HK-2 (cell line): Measurements from ENCODE around the gene CHD9NB.
"Not testable (repeated sequence)": the region's sequence is repeated elsewhere in the genome, so short reads cannot be mapped to it uniquely, and the experiment has no call there.

Source experiments
- DNase-seq: peaks from one replicate; pipeline ENCODE4 v3.0.0-alpha.2; 2018; ENCODE audit not compliant: unreplicated experiment

Gene CHD9NB

DNA sequence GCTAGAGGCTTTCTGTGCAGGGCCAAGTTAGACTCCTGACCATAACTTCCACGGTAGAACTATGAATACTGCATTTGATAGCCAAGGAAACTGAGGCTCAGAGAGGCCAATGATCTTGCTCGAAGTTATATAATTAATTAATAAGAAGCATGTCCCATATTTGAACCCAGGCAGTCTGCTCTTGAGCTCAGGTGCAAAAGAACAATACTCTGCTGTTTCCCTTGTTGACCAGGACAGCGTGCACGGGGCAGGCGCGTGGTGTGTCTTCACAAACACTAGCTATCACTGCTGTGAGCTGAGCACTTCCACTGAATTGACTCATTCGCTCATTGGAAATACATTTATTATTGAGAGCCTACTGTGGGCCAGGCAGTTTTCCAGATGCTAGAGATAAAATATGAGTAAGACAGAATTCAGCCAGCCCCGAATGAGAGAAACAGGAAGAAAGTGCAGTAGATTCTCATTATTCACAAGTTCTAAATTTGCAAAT, 3.7 kb upstream of the CHD9NB start:
- no peak for DNase-seq

DNA sequence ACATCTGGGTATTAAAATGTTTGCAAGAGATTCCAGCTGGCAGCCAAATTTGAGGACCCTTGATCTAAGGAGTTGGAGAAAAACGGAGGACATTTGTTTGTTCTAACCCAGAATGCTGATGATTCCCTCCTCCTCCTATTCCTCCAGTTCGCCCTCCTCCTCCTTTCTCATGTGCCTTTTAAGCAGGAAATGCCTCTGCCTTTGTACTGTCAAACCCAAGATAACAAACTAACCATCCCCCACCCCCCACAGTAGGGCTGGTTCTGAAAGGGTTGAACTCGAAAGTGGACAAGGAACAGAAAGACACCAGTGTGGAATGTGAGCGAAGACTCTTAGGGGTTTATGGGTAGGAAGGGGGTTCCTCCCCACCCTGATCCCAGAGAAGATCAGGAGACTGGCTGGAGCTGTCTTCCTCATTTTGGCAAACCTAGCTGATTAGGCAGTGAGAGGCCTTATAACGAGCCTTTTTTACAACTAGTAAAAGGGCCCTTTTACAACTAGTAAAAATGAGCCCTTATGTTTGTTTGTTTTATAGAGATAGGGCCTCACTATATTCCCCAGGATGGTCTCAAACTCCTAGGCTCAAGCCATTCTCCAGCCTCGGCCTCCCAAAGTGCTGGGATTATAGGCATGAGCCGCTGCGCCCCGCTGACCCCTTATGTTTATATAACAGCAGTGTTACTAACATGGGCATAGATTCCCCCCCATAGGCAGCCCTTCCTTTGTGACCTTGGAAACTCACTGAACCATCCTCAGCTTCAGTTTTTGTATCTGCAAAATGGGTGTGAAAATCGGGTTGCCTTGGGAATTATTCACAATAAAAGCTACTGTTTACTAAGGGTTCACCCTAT, 3.1 kb upstream of the CHD9NB start:
- peak; percentile 26 for DNase-seq

DNA sequence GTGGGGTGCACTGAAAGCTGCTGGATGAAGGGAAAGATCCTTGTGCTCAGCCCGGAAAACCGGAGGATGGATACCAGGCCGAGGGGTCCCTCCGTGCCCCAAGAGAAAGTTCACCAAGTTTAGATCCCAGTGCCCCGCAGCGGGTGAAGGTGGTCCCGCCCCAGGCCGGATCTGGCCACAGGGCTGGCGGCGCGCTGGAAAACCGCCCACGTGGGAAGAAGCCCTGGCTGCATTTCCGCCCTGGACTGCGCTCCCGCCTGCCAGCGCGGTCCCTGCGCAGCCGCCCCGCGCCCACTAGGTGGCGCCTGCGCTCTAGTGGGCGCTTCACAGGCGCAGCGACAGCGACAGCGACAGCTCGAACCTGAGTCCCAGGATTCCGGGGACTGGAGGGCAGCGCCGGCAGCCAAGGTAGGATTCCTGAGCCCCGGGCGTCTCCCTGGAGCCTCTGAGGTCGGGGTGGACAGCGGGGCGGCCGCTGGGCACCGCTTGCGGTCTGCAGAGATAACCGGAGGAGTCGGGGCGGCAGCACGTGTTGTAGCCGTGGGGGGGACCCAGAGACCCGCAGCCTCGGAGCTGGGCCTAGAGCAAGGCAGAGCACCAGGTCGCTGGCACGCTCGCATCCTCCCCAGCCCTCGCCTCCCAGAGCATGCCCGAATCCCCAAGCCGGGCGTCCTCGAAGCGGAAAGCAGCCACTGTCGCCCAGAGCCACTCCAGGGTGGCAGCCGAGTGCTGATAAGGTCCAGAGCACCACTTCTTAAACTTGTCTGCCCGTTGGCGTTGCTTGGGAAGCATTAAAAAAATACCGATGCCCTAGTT, 2.2 kb upstream of the CHD9NB start, which contains the start of gene CHD9:
CHD9 (plus strand) TSS at position 322 of the 816 bp plus-strand sequence. CDS start 101,099 bp downstream, outside the sequence.
- DNase-seq, result peak; percentile 89

DNA sequence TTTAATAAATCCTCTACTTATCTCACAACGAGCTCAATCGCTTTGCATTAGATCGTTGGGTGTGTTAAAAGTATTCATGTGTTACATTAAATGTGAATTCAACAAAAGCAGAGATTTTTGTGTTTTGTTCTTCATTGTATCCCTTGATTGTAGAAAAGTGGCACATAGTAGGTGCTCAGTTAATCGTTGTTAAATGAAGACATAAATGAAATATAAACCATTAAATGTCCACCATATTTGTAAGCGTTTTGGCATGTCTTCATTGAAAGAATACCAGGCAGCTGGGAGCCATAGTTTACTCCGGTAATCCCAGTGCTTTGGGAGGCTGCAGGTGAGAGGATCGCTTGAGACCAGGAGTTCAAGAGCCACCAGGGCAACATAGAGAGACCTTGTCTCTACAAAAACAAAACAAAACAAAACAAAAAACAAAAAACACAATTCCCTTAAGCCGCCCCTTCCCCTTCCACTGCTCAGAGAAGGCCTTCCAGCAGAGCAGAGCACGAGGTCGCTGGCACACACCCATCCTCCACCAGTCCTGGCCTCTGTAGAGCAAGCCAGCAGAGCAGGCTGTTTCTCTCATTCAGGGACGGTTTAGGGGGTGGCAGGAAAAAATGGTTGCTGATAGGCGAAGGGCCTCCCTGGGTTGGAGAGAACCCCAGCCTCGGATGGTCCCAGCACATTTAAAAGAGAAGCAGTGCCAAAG, 1.4 kb upstream of the CHD9NB start:
- no peak for DNase-seq

DNA sequence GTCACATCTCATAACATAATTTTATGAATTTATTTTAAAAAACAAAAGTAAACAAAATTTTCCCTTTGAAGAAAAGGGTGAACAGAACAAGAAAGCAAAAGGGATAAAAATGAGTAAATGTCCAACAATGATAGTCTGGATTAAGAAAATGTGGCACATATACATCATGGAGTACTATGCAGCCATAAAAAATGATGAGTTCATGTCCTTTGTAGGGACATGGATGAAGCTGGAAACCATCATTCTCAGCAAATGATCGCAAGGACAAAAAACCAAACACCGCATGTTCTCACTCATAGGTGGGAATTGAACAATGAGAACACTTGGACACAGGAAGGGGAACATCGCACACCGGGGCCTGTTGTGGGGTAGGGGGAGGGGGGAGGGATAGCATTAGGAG, 1.4 kb downstream of the CHD9NB start:
- DNase-seq, result not testable (repeated sequence)

DNA sequence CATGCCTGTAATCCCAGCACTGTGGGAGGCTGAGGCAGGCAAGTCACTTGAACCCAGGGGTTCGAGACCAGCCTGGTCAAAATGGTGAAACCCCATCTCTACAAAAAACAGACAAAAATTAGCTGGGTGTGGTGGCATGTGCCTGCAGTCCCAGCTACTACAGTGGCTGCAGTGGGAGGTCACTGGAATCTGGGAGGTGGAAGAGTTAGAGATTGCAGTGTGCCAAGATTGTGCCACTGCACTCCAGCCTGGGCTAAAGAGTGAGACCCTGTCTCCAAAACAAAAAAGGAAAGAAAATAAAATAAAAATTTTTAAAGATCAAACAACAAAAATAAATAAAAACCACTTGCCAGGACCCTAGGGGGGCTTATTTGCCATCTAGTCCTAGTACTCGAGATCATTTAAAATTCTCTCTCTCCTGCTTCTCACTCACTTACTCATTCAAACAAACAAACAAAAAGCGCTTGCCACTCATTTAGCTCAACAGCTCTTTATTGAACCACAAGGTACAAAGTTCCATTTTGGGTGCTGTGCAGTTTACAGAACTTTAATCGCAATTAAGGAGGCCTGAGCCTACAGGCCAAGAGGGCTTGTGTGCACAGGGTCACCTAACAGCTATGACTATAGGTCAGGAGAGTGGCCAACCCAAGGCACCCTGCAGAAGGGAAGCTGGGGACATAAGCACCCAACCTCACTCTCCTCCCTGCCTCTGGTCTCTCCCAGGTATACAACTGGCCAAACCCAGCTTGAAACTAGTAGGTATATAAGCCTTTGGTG, 4.4 kb downstream of the CHD9NB start:
- no peak for DNase-seq

DNA sequence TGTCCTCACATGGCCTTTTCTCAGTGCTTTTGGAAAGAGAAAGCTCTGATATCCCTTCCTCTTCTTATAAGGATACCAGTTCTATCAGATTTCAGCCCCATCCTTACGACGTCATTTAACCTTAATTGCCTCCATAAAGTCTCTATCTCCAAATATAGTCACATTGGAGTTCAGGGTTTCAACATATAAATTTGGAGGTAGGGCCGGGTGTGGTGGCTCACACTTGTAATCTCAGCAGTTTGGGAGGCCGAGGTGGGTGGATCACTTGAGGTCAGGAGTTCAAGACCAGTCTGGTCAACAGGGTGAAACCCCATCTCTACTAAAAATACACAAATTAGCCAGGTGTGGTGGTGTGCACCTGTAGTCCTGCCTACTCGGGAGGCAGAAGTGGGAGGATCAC, 5.2 kb downstream of the CHD9NB start:
- DNase-seq, result not testable (repeated sequence)

DNA sequence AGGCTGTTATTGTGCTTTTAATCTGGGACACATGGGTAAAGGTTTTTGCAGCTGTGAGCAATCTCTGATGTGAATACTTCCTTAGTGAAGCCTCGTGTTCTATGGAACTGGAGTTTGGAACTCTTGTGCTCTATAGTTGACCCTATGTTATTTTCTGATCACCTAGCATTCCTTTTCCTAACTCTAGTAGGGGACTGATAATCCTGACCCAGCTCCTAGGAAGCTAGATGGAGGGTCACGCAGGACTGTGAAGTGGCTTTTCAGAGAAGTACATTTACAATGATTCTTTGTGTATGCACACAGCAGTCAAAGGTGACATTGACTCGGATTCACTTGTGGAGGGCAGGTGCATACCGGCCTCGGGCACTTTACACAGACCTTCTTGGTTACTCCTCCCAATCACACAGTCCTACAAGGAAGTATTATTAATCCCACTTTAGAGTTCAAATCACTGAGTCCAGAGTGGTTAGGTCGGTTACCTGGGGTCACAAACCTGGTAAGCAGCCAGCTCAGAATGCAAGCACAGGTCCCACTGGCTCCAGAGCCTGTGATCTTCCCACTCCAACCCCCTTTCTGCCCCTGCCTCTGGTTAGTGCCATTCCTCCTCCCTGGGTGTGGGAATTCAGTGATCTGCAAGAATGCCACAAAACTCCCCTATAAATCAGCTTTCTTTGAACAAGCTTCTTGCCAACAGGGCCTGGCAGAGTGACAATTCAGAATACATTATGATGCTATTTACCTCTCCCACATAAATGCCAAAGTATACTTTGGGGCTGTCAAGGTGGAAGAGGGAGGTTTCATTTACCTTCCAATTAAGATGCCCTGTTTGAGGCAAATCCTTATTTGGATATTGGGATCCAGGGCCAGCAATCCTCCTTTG, 7.1 kb downstream of the CHD9NB start:
- DNase-seq, result no peak

DNA sequence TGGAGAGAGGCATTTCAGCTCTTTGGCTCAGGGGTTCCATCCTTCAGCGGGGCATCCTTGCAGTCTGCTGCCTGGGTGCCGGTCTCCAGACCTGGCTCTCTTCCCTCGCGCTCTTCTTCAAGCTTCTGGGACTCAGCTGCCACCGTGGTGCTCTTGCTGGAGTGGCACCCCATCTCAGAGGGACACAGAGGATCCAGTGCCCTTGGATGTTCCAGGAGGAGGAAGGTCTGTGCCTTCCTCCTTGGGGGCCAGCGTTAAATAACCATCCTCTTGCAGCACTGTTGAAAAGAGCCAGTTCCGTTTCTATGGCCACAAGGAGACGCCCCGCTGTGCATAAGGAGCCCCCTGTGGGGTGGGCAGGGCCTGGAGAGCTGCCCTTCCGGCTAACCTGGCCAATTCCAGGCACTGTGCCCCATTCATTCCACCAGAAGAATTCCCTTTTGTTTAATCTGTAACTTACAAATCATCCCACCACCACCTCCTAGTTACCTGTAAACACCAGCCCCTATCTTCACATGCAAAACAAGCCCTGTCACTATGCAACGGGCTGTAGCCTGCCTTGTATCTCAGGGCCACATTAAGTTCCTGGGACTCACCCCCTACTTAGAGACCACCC, 8.6 kb downstream of the CHD9NB start:
- DNase-seq, result no peak

DNA sequence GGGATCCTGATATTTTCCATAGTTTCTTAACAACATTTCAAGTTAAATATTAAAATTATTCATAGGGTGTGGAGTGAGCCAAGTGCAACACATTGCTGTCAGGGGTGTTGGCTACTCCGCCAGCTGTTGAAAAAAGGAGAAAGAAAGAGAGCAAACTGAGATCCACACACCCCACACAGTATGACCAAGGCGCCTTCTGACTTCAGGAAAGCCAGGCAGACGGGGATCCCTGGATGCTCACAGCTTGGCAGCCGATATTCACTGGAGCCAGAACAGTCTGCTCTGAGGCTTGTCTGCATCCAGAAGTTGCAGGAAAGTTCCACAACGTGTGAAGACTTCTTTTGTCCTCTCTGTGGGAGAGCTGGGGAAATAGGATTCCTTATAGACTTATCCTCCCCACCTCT, 9.3 kb downstream of the CHD9NB start:
- no peak for DNase-seq

DNA sequence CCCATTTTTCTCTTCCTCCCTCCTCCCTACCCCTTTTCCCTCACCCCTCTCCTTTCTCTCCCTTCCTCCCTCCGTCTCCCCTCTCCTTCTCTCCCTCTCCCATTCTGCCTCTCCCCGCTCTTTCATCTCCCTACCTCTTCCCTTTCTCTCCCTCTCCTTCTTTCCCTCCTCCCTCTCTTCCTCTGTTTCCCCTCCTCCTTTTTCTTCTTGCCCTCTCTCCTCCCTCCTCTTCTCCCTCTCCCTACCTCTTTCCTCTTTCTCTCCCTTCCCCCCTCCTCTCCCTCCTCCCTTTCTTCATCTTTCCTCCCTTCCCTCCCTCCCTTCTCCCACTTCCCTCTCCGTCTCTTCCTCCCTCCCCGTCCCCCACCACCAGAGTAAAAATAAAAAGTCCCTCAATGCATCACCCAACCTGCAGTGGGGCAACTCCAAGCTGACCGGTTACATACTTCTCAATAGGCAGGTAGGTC, 10.4 kb downstream of the CHD9NB start:
- no peak for DNase-seq

DNA sequence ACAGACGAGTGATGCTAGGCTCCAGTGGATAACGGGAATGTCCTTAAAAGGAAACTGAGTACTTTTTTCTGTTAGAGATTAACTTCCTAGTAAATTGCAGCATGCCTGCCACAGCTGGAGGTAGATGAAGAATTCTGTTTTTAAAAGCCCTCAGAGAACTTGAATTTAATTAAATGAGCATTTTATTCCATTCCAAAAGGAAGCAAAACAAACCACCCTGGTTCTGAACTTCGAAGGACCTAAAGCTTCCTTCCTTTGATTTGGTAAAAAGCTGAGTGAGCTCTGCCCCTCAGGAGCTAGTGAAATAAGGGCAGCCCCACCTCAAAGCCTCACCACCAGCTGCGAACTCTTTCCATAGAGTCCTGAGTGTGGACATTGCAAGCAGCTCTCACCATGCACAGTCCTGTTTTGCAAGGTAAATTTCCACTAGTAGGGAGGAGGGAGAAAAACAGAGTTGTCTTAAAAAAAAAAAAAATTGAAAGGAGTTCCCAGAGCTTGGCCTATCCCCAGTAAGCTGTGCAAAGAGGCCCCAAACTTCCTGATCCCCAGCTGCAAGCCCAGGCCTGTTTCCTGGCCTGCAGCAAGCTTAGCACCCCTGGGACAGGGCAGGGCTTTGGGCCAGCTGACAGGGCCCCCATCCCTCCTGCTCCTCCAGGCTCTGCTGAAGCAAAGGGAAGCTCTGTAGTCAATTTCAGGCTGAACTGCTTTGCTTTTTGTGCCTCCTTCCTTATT, 11.2 kb downstream of the CHD9NB start:
- DNase-seq, result no peak

DNA sequence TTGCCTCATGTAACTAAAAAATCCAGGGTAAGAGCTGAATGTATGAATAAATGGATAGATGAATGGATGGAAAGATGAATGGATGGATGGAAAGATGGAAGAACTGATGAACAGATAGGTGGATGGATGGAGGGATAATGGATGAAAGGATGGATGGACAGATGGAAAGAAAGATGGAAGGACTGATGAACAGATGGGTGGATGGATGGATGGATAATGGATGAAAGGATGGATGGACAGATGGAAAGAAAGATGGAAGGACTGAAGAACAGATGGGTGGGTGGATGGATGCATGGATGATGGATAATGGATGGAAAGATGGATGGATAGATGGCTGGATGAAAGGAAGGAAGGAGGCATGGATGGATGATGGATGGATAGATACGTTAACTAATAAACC, 11.9 kb downstream of the CHD9NB start:
- DNase-seq, result no peak

DNA sequence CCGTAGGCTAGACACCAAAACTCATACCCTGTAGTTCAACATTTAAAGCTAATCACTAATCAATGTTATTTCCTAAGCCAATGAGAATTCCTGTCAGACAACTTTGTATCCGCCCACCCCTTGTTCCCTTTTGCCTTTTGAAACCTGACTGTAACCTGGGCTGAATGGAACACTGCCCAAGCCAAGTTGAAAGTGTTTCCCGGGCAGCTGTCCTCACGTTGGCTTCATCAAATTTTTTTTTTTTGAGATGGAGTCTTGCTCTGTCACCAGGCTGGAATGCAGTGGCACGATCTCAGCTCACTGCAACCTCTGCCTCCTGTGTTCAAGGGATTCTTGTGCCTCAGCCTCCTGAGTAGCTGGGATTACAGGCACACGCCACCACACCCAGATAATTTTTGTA, 16.0 kb downstream of the CHD9NB start:
- DNase-seq, result not testable (repeated sequence)

DNA sequence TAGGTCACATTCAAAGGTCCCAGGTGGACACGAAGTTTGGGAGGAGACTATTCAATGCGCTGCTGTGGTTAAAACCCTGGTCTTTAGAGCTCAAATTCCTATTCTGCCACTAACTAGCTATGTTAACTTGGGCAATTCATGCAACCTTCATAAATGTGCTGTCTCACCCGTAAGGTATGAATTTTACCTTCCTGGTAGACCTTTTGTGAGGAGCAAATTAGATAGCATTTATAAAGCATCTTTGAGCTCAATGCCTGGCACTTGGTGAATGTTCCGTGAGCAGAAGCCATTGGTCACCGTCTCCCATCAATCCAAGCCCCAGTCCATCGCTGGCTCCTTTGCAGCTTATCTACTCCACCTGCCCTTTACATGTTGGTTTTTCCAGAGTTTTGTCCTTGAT, 16.6 kb downstream of the CHD9NB start:
- DNase-seq, result no peak

DNA sequence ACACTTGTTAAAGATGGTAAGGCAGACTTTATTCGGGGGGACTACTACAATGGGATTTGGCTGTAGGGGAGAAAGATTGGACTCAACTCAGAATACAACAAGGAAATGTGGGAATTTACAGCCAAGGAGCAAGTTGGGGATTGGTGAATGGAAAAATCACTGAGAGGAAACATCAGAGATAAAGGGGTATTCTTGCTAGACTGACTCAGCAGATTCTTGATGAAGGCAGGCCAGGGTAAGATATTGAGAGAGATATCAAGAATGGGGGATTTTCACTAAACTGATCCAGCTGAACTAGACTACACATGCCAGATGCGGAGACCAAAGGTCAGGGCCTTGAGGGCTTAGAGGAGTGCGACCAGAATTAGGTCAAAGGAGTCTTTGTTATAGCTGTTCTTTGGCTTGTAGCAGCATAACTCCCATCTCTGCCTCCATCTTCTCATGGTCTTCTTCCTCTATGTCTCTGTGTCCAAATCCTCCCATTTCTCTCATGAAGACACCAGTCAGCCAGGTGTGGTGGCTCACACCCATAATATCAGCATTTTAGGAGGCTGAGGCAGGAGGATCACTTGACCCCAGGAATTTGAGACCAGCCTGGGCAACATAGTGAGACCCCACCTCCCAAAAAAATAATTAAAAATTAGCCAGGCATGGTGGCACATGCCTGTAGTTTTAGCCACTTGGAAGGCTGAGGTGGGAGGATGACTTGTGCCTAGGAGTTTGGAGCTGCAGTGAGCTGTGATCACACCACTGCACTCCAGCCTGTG, 17.3 kb downstream of the CHD9NB start:
- no peak for DNase-seq

DNA sequence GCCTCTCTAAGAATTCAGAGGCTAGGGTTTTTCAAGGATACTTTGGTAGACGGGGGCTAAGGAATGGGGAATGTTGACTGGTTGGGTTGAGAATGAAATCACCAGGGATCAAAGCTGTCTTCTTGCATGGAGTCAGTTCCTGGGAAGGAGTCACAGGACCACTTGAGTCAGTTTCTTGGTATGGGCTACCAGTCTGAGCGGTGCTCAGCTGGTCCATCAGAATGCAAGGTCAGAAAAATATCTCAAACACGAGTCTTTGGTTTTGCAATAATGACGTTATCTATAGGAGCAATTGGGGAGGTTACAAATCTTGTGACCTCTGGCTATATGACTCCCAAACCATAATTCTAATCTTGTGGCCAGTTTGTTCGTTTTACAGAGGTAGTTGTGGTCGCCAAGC, 18.4 kb downstream of the CHD9NB start:
- DNase-seq, result no peak

DNA sequence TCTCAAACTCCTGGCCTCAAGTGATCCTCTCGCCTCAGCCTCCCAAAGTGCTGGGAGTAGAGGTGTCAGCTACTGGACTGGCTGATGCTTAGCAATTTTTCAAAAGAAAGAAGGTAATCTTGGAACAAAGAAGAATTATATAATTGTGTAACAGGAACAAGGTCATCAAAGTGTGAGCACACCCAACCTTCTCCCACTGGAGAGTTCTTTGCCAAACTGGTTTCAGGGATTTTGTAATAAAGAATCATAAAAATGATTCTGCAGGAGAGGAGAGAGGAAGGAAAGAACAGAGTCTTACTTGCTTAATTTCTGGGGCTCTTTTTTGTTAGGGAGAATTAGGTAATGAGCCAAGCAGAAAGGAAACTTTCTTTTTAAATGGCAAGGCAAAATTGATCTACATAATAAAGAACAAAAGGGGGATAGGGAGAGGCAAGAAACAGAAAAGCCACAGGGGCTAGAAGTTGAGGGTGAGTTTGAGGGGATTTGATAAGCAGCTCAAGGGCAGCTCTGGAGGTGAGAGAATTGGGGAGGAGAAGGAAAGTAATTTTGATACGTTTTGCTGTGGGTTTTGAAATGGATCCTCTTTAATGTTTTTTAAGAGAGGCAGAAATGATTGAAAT, 21.3 kb downstream of the CHD9NB start:
- DNase-seq, result no peak
